ENCODE data around the gene XRCC6. TPM values are rescaled to one million over a fixed set of nuclear protein-coding genes. Genes with fewer than 3 reads are reported as not detected.
"Not testable (repeated sequence)": the region's sequence is repeated elsewhere in the genome, so short reads cannot be mapped to it uniquely, and the experiment has no call there.

Gene XRCC6
- polyA plus RNA-seq, 2 donors, result 75.5 to 168 TPM

GRCh38 chr22:41672780-41673509 is 51.9 kb downstream of the XRCC6 start:
- Histone ChIP-seq H3K4me3 (ENCODE audit: low read depth in 1 of 2, low read length in 2 of 2) (no peak overlapping the region), H3K4me1 (ENCODE audit: control insufficient read depth in 2 of 2, insufficient read depth in 2 of 2, low read length in 1 of 2) (no peaks in the 10 kb centered on the region), H3K9me3 (ENCODE audit: control insufficient read depth in 2 of 2, insufficient read depth in 1 of 2, low read depth in 1 of 2, low read length in 1 of 2) (no peaks in the 10 kb centered on the region), H3K27me3 (ENCODE audit: control insufficient read depth in 1 of 2, insufficient read depth in 2 of 2, low read length in 2 of 2) (no peaks in the 10 kb centered on the region), H3K27ac (ENCODE audit: low read depth in 2 of 2, low read length in 1 of 2) (no peak overlapping the region), H3K36me3 (ENCODE audit: control insufficient read depth in 2 of 2, insufficient read depth in 2 of 2, low read length in 1 of 2) (peaks cover 0 to 9% of the 10 kb centered on the region in 2 donors)
- WGBS, 2 donors, result 65 to 70% methylated on average over 6 of the region's 6 CpGs

- no peak overlapping the region for H3K27ac ChIP-seq (ENCODE audit: low read depth in 2 of 2, low read length in 1 of 2)
- H3K4me1 ChIP-seq (ENCODE audit: control insufficient read depth in 2 of 2, insufficient read depth in 2 of 2, low read length in 1 of 2), result no peaks in the 10 kb centered on the region
- 85 to 87% methylated on average over 12 of the region's 12 CpGs for WGBS, 2 donors
- no peaks in the 10 kb centered on the region for H3K27me3 ChIP-seq (ENCODE audit: control insufficient read depth in 1 of 2, insufficient read depth in 2 of 2, low read length in 2 of 2)
- H3K9me3 ChIP-seq (ENCODE audit: control insufficient read depth in 2 of 2, insufficient read depth in 1 of 2, low read depth in 1 of 2, low read length in 1 of 2), result no peaks in the 10 kb centered on the region
- no peak overlapping the region for H3K4me3 ChIP-seq (ENCODE audit: low read depth in 1 of 2, low read length in 2 of 2)
- H3K36me3 ChIP-seq (ENCODE audit: control insufficient read depth in 2 of 2, insufficient read depth in 2 of 2, low read length in 1 of 2), result peaks cover 0 to 16% of the 10 kb centered on the region in 2 donors
Measured at GRCh38 chr22:41674846-41675340, 53.8 kb downstream of the XRCC6 start.

GRCh38 chr22:41676134-41676533 is 55.0 kb downstream of the XRCC6 start:
- H3K9me3 ChIP-seq (ENCODE audit: control insufficient read depth in 2 of 2, insufficient read depth in 1 of 2, low read depth in 1 of 2, low read length in 1 of 2), result no peaks in the 10 kb centered on the region
- H3K27ac ChIP-seq (ENCODE audit: low read depth in 2 of 2, low read length in 1 of 2), result no peak overlapping the region
- H3K4me3 ChIP-seq (ENCODE audit: low read depth in 1 of 2, low read length in 2 of 2), result no peak overlapping the region
- H3K36me3 ChIP-seq (ENCODE audit: control insufficient read depth in 2 of 2, insufficient read depth in 2 of 2, low read length in 1 of 2), result peaks cover 0 to 18% of the 10 kb centered on the region in 2 donors
- WGBS, 2 donors, result 85 to 94% methylated on average over 4 of the region's 4 CpGs
- no peaks in the 10 kb centered on the region for H3K27me3 ChIP-seq (ENCODE audit: control insufficient read depth in 1 of 2, insufficient read depth in 2 of 2, low read length in 2 of 2)
- no peaks in the 10 kb centered on the region for H3K4me1 ChIP-seq (ENCODE audit: control insufficient read depth in 2 of 2, insufficient read depth in 2 of 2, low read length in 1 of 2)

- H3K9me3 ChIP-seq (ENCODE audit: control insufficient read depth in 2 of 2, insufficient read depth in 1 of 2, low read depth in 1 of 2, low read length in 1 of 2), result no peaks in the 10 kb centered on the region
- H3K27me3 ChIP-seq (ENCODE audit: control insufficient read depth in 1 of 2, insufficient read depth in 2 of 2, low read length in 2 of 2), result no peaks in the 10 kb centered on the region
- 56 to 57% methylated on average over 14 of the region's 14 CpGs for WGBS, 2 donors
- H3K36me3 ChIP-seq (ENCODE audit: control insufficient read depth in 2 of 2, insufficient read depth in 2 of 2, low read length in 1 of 2), result peaks cover 0 to 14% of the 10 kb centered on the region in 2 donors
- no peaks in the 10 kb centered on the region for H3K4me1 ChIP-seq (ENCODE audit: control insufficient read depth in 2 of 2, insufficient read depth in 2 of 2, low read length in 1 of 2)
- H3K4me3 ChIP-seq (ENCODE audit: low read depth in 1 of 2, low read length in 2 of 2), result peak overlapping the region; percentile 47 to 77
- no peak overlapping the region for H3K27ac ChIP-seq (ENCODE audit: low read depth in 2 of 2, low read length in 1 of 2)
Measured at GRCh38 chr22:41681616-41682015, 60.5 kb downstream of the XRCC6 start.

GRCh38 chr22:41682033-41682807 is 61.1 kb downstream of the XRCC6 start:
- 47 to 48% methylated on average over 50 of the region's 50 CpGs for WGBS, 2 donors
- Histone ChIP-seq H3K4me3 (ENCODE audit: low read depth in 1 of 2, low read length in 2 of 2) (peak overlapping the region; percentile 47 to 77), H3K27ac (ENCODE audit: low read depth in 2 of 2, low read length in 1 of 2) (peak overlapping the region; percentile 75), H3K36me3 (ENCODE audit: control insufficient read depth in 2 of 2, insufficient read depth in 2 of 2, low read length in 1 of 2) (peaks cover 0 to 14% of the 10 kb centered on the region in 2 donors), H3K4me1 (ENCODE audit: control insufficient read depth in 2 of 2, insufficient read depth in 2 of 2, low read length in 1 of 2) (no peaks in the 10 kb centered on the region), H3K9me3 (ENCODE audit: control insufficient read depth in 2 of 2, insufficient read depth in 1 of 2, low read depth in 1 of 2, low read length in 1 of 2) (no peaks in the 10 kb centered on the region), H3K27me3 (ENCODE audit: control insufficient read depth in 1 of 2, insufficient read depth in 2 of 2, low read length in 2 of 2) (no peaks in the 10 kb centered on the region)

GRCh38 chr22:41683052-41683451 is 62.0 kb downstream of the XRCC6 start:
- H3K27me3 ChIP-seq (ENCODE audit: control insufficient read depth in 1 of 2, insufficient read depth in 2 of 2, low read length in 2 of 2), result no peaks in the 10 kb centered on the region
- H3K9me3 ChIP-seq (ENCODE audit: control insufficient read depth in 2 of 2, insufficient read depth in 1 of 2, low read depth in 1 of 2, low read length in 1 of 2), result no peaks in the 10 kb centered on the region
- H3K36me3 ChIP-seq (ENCODE audit: control insufficient read depth in 2 of 2, insufficient read depth in 2 of 2, low read length in 1 of 2), result peaks cover 0 to 14% of the 10 kb centered on the region in 2 donors
- H3K4me1 ChIP-seq (ENCODE audit: control insufficient read depth in 2 of 2, insufficient read depth in 2 of 2, low read length in 1 of 2), result no peaks in the 10 kb centered on the region
- H3K27ac ChIP-seq (ENCODE audit: low read depth in 2 of 2, low read length in 1 of 2), result peak overlapping the region in 1 of 2 donors; percentile 14
- WGBS, 2 donors, result 90 to 91% methylated on average over 9 of the region's 9 CpGs
- H3K4me3 ChIP-seq (ENCODE audit: low read depth in 1 of 2, low read length in 2 of 2), result no peak overlapping the region

- no peaks in the 10 kb centered on the region for H3K9me3 ChIP-seq (ENCODE audit: control insufficient read depth in 2 of 2, insufficient read depth in 1 of 2, low read depth in 1 of 2, low read length in 1 of 2)
- no peaks in the 10 kb centered on the region for H3K27me3 ChIP-seq (ENCODE audit: control insufficient read depth in 1 of 2, insufficient read depth in 2 of 2, low read length in 2 of 2)
- H3K4me1 ChIP-seq (ENCODE audit: control insufficient read depth in 2 of 2, insufficient read depth in 2 of 2, low read length in 1 of 2), result no peaks in the 10 kb centered on the region
- peaks cover 0 to 9% of the 10 kb centered on the region in 2 donors for H3K36me3 ChIP-seq (ENCODE audit: control insufficient read depth in 2 of 2, insufficient read depth in 2 of 2, low read length in 1 of 2)
- WGBS, 2 donors, result 80% methylated on average over 3 of the region's 3 CpGs
- H3K4me3 ChIP-seq (ENCODE audit: low read depth in 1 of 2, low read length in 2 of 2), result no peak overlapping the region
- H3K27ac ChIP-seq (ENCODE audit: low read depth in 2 of 2, low read length in 1 of 2), result no peak overlapping the region
Measured at GRCh38 chr22:41683616-41684015, 62.5 kb downstream of the XRCC6 start.

- Histone ChIP-seq H3K27ac (ENCODE audit: low read depth in 2 of 2, low read length in 1 of 2) (no peak overlapping the region), H3K27me3 (ENCODE audit: control insufficient read depth in 1 of 2, insufficient read depth in 2 of 2, low read length in 2 of 2) (no peaks in the 10 kb centered on the region), H3K9me3 (ENCODE audit: control insufficient read depth in 2 of 2, insufficient read depth in 1 of 2, low read depth in 1 of 2, low read length in 1 of 2) (no peaks in the 10 kb centered on the region), H3K36me3 (ENCODE audit: control insufficient read depth in 2 of 2, insufficient read depth in 2 of 2, low read length in 1 of 2) (peaks cover 0 to 8% of the 10 kb centered on the region in 2 donors), H3K4me1 (ENCODE audit: control insufficient read depth in 2 of 2, insufficient read depth in 2 of 2, low read length in 1 of 2) (no peaks in the 10 kb centered on the region), H3K4me3 (ENCODE audit: low read depth in 1 of 2, low read length in 2 of 2) (no peak overlapping the region)
- WGBS, 2 donors, result 83 to 88% methylated on average over 4 of the region's 4 CpGs
Measured at GRCh38 chr22:41684194-41684593, 63.1 kb downstream of the XRCC6 start.

- H3K4me1 ChIP-seq (ENCODE audit: control insufficient read depth in 2 of 2, insufficient read depth in 2 of 2, low read length in 1 of 2); H3K36me3 ChIP-seq (ENCODE audit: control insufficient read depth in 2 of 2, insufficient read depth in 2 of 2, low read length in 1 of 2); H3K27me3 ChIP-seq (ENCODE audit: control insufficient read depth in 1 of 2, insufficient read depth in 2 of 2, low read length in 2 of 2); H3K9me3 ChIP-seq (ENCODE audit: control insufficient read depth in 2 of 2, insufficient read depth in 1 of 2, low read depth in 1 of 2, low read length in 1 of 2); H3K27ac ChIP-seq (ENCODE audit: low read depth in 2 of 2, low read length in 1 of 2); H3K4me3 ChIP-seq (ENCODE audit: low read depth in 1 of 2, low read length in 2 of 2): not testable (repeated sequence)
- WGBS, 2 donors, result 82 to 95% methylated on average over 11 of the region's 11 CpGs
Measured at GRCh38 chr22:41686890-41687289, 65.8 kb downstream of the XRCC6 start.

Data from esophagus (tissue), 2 donors.